Neutrophil (primary cell): ENCODE results near the gene AFF1.

ENCODE experiments used
- H3K27ac ChIP-seq: fragments of 200-600 bp; sonication (generic); 2 replicates; pipeline ENCODE4 v1.5.1; 2016; ENCODE audit warnings: mild to moderate bottlenecking, moderate library complexity
- H3K27me3 ChIP-seq: fragments of 200-600 bp; sonication (generic); 2 replicates; pipeline ENCODE4 v1.6.0; 2016; ENCODE audit warnings: mild to moderate bottlenecking
- H3K36me3 ChIP-seq: fragments of 200-600 bp; sonication (generic); 2 replicates; pipeline ENCODE4 v1.5.1; 2017
- H3K4me1 ChIP-seq, 2 experiments: fragments of 200-600 bp in 1 of 2; sonication (generic) in 1 of 2; 1 replicate in 1 of 2; 2 replicates in 1 of 2; pipeline versions ENCODE4 v1.5.1 to v1.6.1; 2013 to 2016; ENCODE audit warnings: low read depth in 1 of 2, low read length in 1 of 2, mild to moderate bottlenecking in 1 of 2, moderate library complexity in 1 of 2; ENCODE audit not compliant: control insufficient read depth in 1 of 2, insufficient read depth in 1 of 2
- H3K4me3 ChIP-seq, 2 experiments: fragments of 200-600 bp in 1 of 2; sonication (generic) in 1 of 2; 1 replicate in 1 of 2; 2 replicates in 1 of 2; pipeline ENCODE4 v1.5.1; 2013 to 2016; ENCODE audit warnings: low read depth in 1 of 2, low read length in 1 of 2, mild to moderate bottlenecking in 1 of 2, moderate library complexity in 1 of 2
- H3K9me3 ChIP-seq: fragments of 200-600 bp; sonication (generic); 2 replicates; pipeline ENCODE4 v1.5.1; 2016
- TF ChIP-seq, protein P1 (sequence below): fragments of 200-600 bp; sonication (generic); IDR thresholded peaks from 2 replicates; pipeline ENCODE4 v1.5.1; 2016; ENCODE audit warnings: antibody characterized with exemption

Gene AFF1

DNA sequence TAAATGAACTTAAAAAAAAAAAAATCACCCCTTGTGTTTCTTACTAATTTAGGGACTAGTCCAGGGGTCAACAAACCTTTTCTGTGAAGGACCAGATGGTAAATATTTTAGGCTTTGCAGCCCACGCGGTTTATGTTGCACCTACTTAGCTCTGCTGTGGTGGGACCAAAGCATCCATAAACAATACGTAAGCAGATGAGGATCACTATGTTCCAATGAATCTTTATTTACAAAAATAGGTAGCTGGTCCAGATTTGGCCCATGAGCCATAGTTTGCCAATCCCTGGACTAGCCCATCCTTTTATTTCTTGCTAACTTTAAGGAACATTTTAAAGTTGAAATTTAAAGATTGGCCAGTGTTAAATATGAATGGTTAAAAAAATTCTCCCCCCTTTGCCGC is 95.3 kb downstream of the AFF1 start:
- H3K27me3 ChIP-seq: no peaks in the 10 kb centered on the region
- TF ChIP-seq, protein P1, sequence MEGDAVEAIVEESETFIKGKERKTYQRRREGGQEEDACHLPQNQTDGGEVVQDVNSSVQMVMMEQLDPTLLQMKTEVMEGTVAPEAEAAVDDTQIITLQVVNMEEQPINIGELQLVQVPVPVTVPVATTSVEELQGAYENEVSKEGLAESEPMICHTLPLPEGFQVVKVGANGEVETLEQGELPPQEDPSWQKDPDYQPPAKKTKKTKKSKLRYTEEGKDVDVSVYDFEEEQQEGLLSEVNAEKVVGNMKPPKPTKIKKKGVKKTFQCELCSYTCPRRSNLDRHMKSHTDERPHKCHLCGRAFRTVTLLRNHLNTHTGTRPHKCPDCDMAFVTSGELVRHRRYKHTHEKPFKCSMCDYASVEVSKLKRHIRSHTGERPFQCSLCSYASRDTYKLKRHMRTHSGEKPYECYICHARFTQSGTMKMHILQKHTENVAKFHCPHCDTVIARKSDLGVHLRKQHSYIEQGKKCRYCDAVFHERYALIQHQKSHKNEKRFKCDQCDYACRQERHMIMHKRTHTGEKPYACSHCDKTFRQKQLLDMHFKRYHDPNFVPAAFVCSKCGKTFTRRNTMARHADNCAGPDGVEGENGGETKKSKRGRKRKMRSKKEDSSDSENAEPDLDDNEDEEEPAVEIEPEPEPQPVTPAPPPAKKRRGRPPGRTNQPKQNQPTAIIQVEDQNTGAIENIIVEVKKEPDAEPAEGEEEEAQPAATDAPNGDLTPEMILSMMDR: no peak
- H3K36me3 ChIP-seq: no peaks in the 10 kb centered on the region
- peaks cover 46 to 52% of the 10 kb centered on the region in 2 experiments for H3K4me1 ChIP-seq
- H3K9me3 ChIP-seq: no peaks in the 10 kb centered on the region
- H3K27ac ChIP-seq: no peak overlapping the region
- no peak overlapping the region for H3K4me3 ChIP-seq

DNA sequence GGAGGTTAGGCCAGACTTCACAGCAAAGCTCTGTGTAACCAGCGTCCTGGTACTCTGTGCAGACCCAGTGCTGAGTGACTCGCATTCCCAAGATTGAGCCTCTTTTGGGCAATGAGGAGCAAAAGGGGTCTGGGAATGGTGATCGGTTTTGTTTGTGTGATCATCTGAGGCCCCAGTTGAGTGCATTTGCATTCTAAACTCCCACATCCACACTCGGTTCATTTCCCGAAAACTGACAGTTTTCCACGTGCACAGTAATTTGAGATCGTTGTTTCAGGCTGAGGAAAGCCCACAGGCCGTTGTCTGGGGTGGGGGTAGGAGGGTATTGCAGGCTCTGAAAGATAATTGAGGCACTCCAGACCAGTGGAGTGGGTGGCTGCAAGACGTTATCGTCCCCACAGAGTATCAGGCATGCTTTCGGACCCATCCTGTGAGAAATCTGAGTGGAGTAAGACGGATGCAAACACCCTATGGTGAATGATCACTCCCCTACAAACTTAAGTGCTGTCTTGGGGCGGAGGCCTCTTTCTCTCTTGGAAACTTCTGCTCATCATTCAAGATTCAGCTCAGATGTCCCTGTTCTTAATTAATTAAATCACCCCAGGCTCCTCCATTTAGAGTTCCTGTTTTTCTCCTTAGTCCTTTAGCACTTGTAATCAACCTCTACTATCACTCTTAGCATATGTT is 96.1 kb downstream of the AFF1 start:
- H3K27me3 ChIP-seq: no peaks in the 10 kb centered on the region
- TF ChIP-seq, protein P1: no peak
- H3K36me3 ChIP-seq: no peaks in the 10 kb centered on the region
- H3K4me3 ChIP-seq: no peak overlapping the region
- H3K9me3 ChIP-seq: no peaks in the 10 kb centered on the region
- H3K27ac ChIP-seq: no peak overlapping the region
- H3K4me1 ChIP-seq: peaks cover 41 to 47% of the 10 kb centered on the region in 2 experiments

DNA sequence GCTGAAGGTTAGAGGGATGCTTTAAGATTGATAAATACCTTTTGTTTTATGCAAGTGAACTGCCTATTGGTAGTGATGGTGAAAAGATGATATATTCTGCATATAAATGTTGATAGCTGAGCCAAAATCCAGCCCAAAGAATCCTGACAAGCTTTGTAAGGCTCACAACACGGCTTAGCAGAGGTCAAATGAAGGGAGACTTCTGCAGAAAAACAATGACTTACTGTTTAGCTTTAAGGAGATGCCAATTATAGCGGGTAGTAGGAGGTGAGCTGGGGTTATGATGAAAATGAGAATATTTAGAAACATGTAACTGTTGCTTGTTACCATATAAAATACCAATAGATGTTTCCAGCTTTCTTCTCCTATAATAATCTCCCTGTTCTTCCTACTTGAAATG is 97.1 kb downstream of the AFF1 start:
- TF ChIP-seq, protein P1: no peak
- H3K27ac ChIP-seq: peak overlapping the region; percentile 30
- H3K27me3 ChIP-seq: no peaks in the 10 kb centered on the region
- H3K36me3 ChIP-seq: no peaks in the 10 kb centered on the region
- no peaks in the 10 kb centered on the region for H3K9me3 ChIP-seq
- peaks cover 39 to 47% of the 10 kb centered on the region in 2 experiments for H3K4me1 ChIP-seq
- H3K4me3 ChIP-seq: no peak overlapping the region

GRCh38 chr4:87032884-87033533 is 98.2 kb downstream of the AFF1 start:
- no peaks in the 10 kb centered on the region for H3K36me3 ChIP-seq
- peaks cover 33 to 44% of the 10 kb centered on the region in 2 experiments for H3K4me1 ChIP-seq
- H3K27ac ChIP-seq: peak overlapping the region; percentile 30
- TF ChIP-seq, protein P1: no peak
- no peaks in the 10 kb centered on the region for H3K9me3 ChIP-seq
- no peak overlapping the region for H3K4me3 ChIP-seq
- H3K27me3 ChIP-seq: no peaks in the 10 kb centered on the region

DNA sequence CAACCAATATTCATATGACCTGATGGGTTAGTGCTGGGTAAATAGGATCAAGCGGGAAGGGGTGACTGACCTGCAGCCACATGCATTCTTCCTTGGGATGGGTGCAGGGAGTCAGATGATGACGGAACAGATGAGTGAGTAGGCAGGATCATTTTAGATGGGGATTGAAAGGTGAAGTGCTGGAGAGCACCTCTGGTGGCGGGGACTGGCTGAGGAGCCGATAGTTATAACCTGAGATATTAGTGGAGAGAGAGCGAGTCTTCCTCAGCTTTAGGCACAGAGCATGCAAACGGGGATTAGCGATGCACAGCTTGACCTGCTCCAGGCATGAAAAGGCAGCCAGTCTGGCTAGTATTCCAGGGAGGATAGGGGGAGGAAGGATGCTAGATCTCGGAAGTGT is 99.1 kb downstream of the AFF1 start:
- Histone ChIP-seq H3K4me3 (no peak overlapping the region), H3K27me3 (no peaks in the 10 kb centered on the region), H3K9me3 (no peaks in the 10 kb centered on the region), H3K27ac (no peak overlapping the region), H3K36me3 (no peaks in the 10 kb centered on the region), H3K4me1 (peaks cover 31 to 47% of the 10 kb centered on the region in 2 experiments)
- TF ChIP-seq, protein P1: no peak
